H9 (cell line): Measurements from ENCODE around the gene PCGF3. TPM values are rescaled to one million over a fixed set of nuclear protein-coding genes. Genes with fewer than 3 reads are reported as not detected.

Source experiments
- DNase-seq: peaks from one replicate; pipeline ENCODE4 v3.0.0-alpha.2; 2017
- H2AFZ ChIP-seq: one replicate; pipeline ENCODE4 v1.6.1; 2013; ENCODE audit warnings: mild to moderate bottlenecking, low read length, control low read depth, moderate library complexity
- H2AK5ac ChIP-seq: 2 replicates; pipeline ENCODE4 v1.6.1; 2013; ENCODE audit warnings: low read length, control low read depth, mixed read lengths; ENCODE audit not compliant: insufficient read length
- H2BK120ac ChIP-seq: one replicate; pipeline ENCODE4 v1.6.1; 2013; ENCODE audit warnings: low read depth, mild to moderate bottlenecking, low read length, control low read depth, inconsistent platforms; ENCODE audit not compliant: poor library complexity, severe bottlenecking
- H2BK12ac ChIP-seq: 2 replicates; pipeline ENCODE4 v1.6.1; 2013; ENCODE audit warnings: low read length, control low read depth, mixed read lengths, low read depth; ENCODE audit not compliant: insufficient read length
- H2BK15ac ChIP-seq: 2 replicates; pipeline ENCODE4 v1.6.1; 2013; ENCODE audit warnings: low read depth, low read length, control low read depth
- H2BK20ac ChIP-seq: one replicate; pipeline ENCODE4 v1.6.1; 2013; ENCODE audit warnings: low read depth, mild to moderate bottlenecking, low read length, control low read depth, inconsistent platforms; ENCODE audit not compliant: poor library complexity, severe bottlenecking
- H2BK5ac ChIP-seq: 2 replicates; pipeline ENCODE4 v1.6.1; 2013; ENCODE audit warnings: low read length, control low read depth, mixed read lengths; ENCODE audit not compliant: insufficient read length
- H3K14ac ChIP-seq: 2 replicates; pipeline ENCODE4 v1.6.1; 2013; ENCODE audit warnings: low read length, control low read depth; ENCODE audit not compliant: insufficient read depth
- H3K18ac ChIP-seq: 2 replicates; pipeline ENCODE4 v1.6.1; 2013; ENCODE audit warnings: low read depth, mild to moderate bottlenecking, mixed read lengths, low read length, control low read depth; ENCODE audit not compliant: insufficient read length
- H3K23ac ChIP-seq: 2 replicates; pipeline ENCODE4 v1.6.1; 2013; ENCODE audit warnings: low read length, control low read depth, mixed read lengths, low read depth; ENCODE audit not compliant: insufficient read length
- H3K23me2 ChIP-seq: 2 replicates; pipeline ENCODE4 v1.6.1; 2013; ENCODE audit warnings: low read depth, mild to moderate bottlenecking, mixed read lengths, low read length, control low read depth; ENCODE audit not compliant: insufficient read length, poor library complexity, severe bottlenecking
- H3K27ac ChIP-seq: 2 replicates; pipeline ENCODE4 v1.5.1; 2013; ENCODE audit warnings: low read length, control low read depth, mixed read lengths, low read depth; ENCODE audit not compliant: insufficient read length
- H3K27me3 ChIP-seq: 2 replicates; pipeline ENCODE4 v1.6.1; 2013; ENCODE audit warnings: low read length, control low read depth, inconsistent platforms; ENCODE audit not compliant: insufficient read depth
- H3K4ac ChIP-seq: 2 replicates; pipeline ENCODE4 v1.6.1; 2013; ENCODE audit warnings: low read depth, mild to moderate bottlenecking, control low read depth, inconsistent platforms, low read length, moderate library complexity
- H3K4me1 ChIP-seq: 2 replicates; pipeline ENCODE4 v1.6.1; 2013; ENCODE audit warnings: low read length, control low read depth, inconsistent platforms; ENCODE audit not compliant: insufficient read depth
- H3K4me2 ChIP-seq: 2 replicates; pipeline ENCODE4 v1.6.1; 2013; ENCODE audit warnings: low read length, control low read depth, mixed read lengths; ENCODE audit not compliant: insufficient read length, insufficient read depth
- H3K56ac ChIP-seq: 2 replicates; pipeline ENCODE4 v1.6.1; 2013; ENCODE audit warnings: low read depth, mild to moderate bottlenecking, mixed read lengths, low read length, control low read depth; ENCODE audit not compliant: insufficient read length
- H3K79me1 ChIP-seq: 2 replicates; pipeline ENCODE4 v1.6.1; 2013; ENCODE audit warnings: low read depth, mild to moderate bottlenecking, moderate library complexity, low read length, control low read depth, inconsistent platforms; ENCODE audit not compliant: insufficient read depth, poor library complexity, severe bottlenecking
- H3K79me2 ChIP-seq: 2 replicates; pipeline ENCODE4 v1.6.1; 2013; ENCODE audit warnings: low read length, control low read depth, inconsistent platforms; ENCODE audit not compliant: insufficient read depth
- H3K9ac ChIP-seq: 2 replicates; pipeline ENCODE4 v1.6.1; 2013; ENCODE audit warnings: low read length, control low read depth, mixed read lengths; ENCODE audit not compliant: insufficient read length; ENCODE audit errors: extremely low read depth
- H3K9me3 ChIP-seq: one replicate; pipeline ENCODE4 v1.6.1; 2013; ENCODE audit warnings: low read depth, low read length, inconsistent platforms; ENCODE audit not compliant: control insufficient read depth
- H3T11ph ChIP-seq: one replicate; pipeline ENCODE4 v1.6.1; 2013; ENCODE audit warnings: mild to moderate bottlenecking, low read length, control low read depth, inconsistent platforms
- H4K20me1 ChIP-seq: one replicate; pipeline ENCODE4 v1.6.1; 2013; ENCODE audit not compliant: control insufficient read depth, insufficient read length, insufficient read depth
- H4K5ac ChIP-seq: 2 replicates; pipeline ENCODE4 v1.6.1; 2013; ENCODE audit warnings: low read depth, mild to moderate bottlenecking, mixed read lengths, low read length, control low read depth; ENCODE audit not compliant: insufficient read length
- H4K8ac ChIP-seq: replicated peaks from 2 replicates; pipeline ENCODE4 v1.6.1; 2013; ENCODE audit warnings: low read length, control low read depth, mixed read lengths, low read depth; ENCODE audit not compliant: insufficient read length
- H4K91ac ChIP-seq: 2 replicates; pipeline ENCODE4 v1.6.1; 2013; ENCODE audit warnings: low read depth, mild to moderate bottlenecking, moderate library complexity, mixed read lengths, low read length, control low read depth; ENCODE audit not compliant: insufficient read length
- H3K27ac Mint-ChIP-seq, 3 experiments: 2 replicates in 2 of 3; 3 replicates in 1 of 3; pipeline ENCODE4 v1.8.0; 2020 to 2021; ENCODE audit warnings: mixed read lengths in 3 of 3, mild to moderate bottlenecking in 1 of 3, moderate library complexity in 1 of 3
- H3K27me3 Mint-ChIP-seq: 2 replicates; pipeline ENCODE4 v1.8.0; 2021; ENCODE audit warnings: low read depth, mild to moderate bottlenecking, moderate library complexity, mixed read lengths
- H3K36me3 Mint-ChIP-seq, 3 experiments: 2 replicates in 2 of 3; 3 replicates in 1 of 3; pipeline ENCODE4 v1.8.0; 2020 to 2021; ENCODE audit warnings: low read depth in 3 of 3, mixed read lengths in 3 of 3; ENCODE audit not compliant: insufficient read depth in 1 of 3
- H3K4me1 Mint-ChIP-seq, 2 experiments: 2 replicates each; pipeline ENCODE4 v1.8.0; 2020; ENCODE audit warnings: mixed read lengths in 2 of 2
- H3K4me3 Mint-ChIP-seq, 2 experiments: 2 replicates in 1 of 2; 3 replicates in 1 of 2; pipeline ENCODE4 v1.8.0; 2020 to 2021; ENCODE audit warnings: mild to moderate bottlenecking in 2 of 2, mixed read lengths in 2 of 2, moderate library complexity in 1 of 2
- H3K9me3 Mint-ChIP-seq, 2 experiments: 2 replicates in 1 of 2; 3 replicates in 1 of 2; pipeline ENCODE4 v1.8.0; 2020; ENCODE audit warnings: mild to moderate bottlenecking in 2 of 2, mixed read lengths in 2 of 2, moderate library complexity in 1 of 2
- WGBS: extraction: QIAGEN DNeasy Blood & Tissue Kit; methylation state at CpG from one replicate; pipeline ENCODE4 v1.1.7; 2013; ENCODE audit warnings: missing lambda C conversion rate, low lambda C conversion rate, mixed read lengths; ENCODE audit not compliant: insufficient read length; ENCODE audit errors: extremely low coverage; 5-methylcytosine and 5-hydroxymethylcytosine counted together
- total RNA-seq: library from RNA; stranded (reverse); gene quantifications from 2 replicates; pipeline ENCODE4 v1.2.1, GENCODE V29; 2021
- TF ChIP-seq, protein P1 (sequence below): fragments of 200-600 bp; sonication (generic); conservative IDR thresholded peaks from 3 replicates; pipeline ENCODE4 v1.8.0; 2021; ENCODE audit warnings: antibody characterized with exemption, mild to moderate bottlenecking

The PCGF3 gene
- total RNA-seq, 1 experiment from 2014 or later, result 43.1 TPM

DNA sequence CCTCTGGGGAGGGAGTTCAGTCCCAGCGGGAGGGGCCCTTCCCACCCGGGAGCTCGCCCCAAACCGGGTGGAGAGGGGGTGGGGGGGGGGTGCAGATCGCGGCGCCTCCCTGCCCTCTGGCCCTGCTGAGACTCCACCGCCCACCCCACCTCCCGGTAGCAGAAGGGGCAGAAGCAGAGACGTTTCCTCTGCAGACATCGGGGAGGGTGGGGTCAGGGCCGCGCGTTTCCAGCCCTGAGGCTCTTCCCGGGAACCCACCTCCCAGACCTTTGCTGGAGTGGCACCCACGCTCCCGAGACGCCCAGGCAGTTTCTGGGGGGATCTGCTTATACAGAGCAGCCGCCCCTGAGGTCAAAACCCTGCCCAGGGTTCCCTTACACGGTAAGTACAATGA, 90.1 kb downstream of the PCGF3 start:
- H3K4me1 ChIP-seq, result no peaks in the 10 kb centered on the region; the same call in 1 of the 2 replicates
- Mint-ChIP-seq H3K36me3 (0 out of 7 replicates have a peak, but pooled peaks cover 0 to 1% (median 0%) of the 10 kb centered on the region in 3 experiments), H3K27me3 (peaks cover 68% of the 10 kb centered on the region), H3K4me1 (peaks cover 22 to 23% of the 10 kb centered on the region in 2 experiments), H3K27ac (no peak overlapping the region), H3K9me3 (peaks cover 0 to 2% of the 10 kb centered on the region in 2 experiments; a peak in 1 of 5 replicates), H3K4me3 (peak overlapping the region in 1 of 2 experiments; percentile 35; a peak in 1 of 5 replicates)
- H4K91ac ChIP-seq, result no peak overlapping the region
- no peak overlapping the region for H3K56ac ChIP-seq
- WGBS, result no CpG with 5 or more reads among the region's 20 CpGs
- H3K9ac ChIP-seq, result no peak overlapping the region
- H2BK12ac ChIP-seq, result no peak overlapping the region
- no peaks in the 10 kb centered on the region for H3K23me2 ChIP-seq
- TF ChIP-seq, protein P1, sequence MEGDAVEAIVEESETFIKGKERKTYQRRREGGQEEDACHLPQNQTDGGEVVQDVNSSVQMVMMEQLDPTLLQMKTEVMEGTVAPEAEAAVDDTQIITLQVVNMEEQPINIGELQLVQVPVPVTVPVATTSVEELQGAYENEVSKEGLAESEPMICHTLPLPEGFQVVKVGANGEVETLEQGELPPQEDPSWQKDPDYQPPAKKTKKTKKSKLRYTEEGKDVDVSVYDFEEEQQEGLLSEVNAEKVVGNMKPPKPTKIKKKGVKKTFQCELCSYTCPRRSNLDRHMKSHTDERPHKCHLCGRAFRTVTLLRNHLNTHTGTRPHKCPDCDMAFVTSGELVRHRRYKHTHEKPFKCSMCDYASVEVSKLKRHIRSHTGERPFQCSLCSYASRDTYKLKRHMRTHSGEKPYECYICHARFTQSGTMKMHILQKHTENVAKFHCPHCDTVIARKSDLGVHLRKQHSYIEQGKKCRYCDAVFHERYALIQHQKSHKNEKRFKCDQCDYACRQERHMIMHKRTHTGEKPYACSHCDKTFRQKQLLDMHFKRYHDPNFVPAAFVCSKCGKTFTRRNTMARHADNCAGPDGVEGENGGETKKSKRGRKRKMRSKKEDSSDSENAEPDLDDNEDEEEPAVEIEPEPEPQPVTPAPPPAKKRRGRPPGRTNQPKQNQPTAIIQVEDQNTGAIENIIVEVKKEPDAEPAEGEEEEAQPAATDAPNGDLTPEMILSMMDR, result no peak
- H3K4ac ChIP-seq, result no peak overlapping the region
- no peak overlapping the region for H3K27ac ChIP-seq
- no peaks in the 10 kb centered on the region for H3K9me3 ChIP-seq
- H4K5ac ChIP-seq, result no peak overlapping the region
- no peak overlapping the region for H2BK15ac ChIP-seq
- H3K4me2 ChIP-seq, result peak overlapping the region; percentile 34
- no peaks in the 10 kb centered on the region for H3K79me2 ChIP-seq
- H3K23ac ChIP-seq, result no peak overlapping the region
- H3T11ph ChIP-seq, result no peak overlapping the region
- no peaks in the 10 kb centered on the region for H4K20me1 ChIP-seq
- H4K8ac ChIP-seq, result no peak overlapping the region
- no peak overlapping the region for H2BK5ac ChIP-seq
- H3K27me3 ChIP-seq, result peaks cover 4% of the 10 kb centered on the region; the same call in 1 of the 2 replicates
- no peak overlapping the region for H2AFZ ChIP-seq
- H3K14ac ChIP-seq, result no peak overlapping the region
- no peak overlapping the region for H3K18ac ChIP-seq
- H2BK120ac ChIP-seq, result no peak overlapping the region
- no peak overlapping the region for H2AK5ac ChIP-seq
- no peak overlapping the region for H2BK20ac ChIP-seq
- no peaks in the 10 kb centered on the region for H3K79me1 ChIP-seq
- no peak for DNase-seq
